HEK293 (cell line): Measurements from ENCODE around the gene CDK9.

Source experiments
- BCL11A ChIP-seq: fragments of 450-650 bp; formaldehyde crosslinking; IDR thresholded peaks from 2 replicates; pipeline ENCODE4 v1.5.1; 2016; ENCODE audit warnings: low read depth, missing biosample characterization, missing genetic modification characterization
- BCL11B ChIP-seq: fragments of 450-650 bp; formaldehyde crosslinking; IDR thresholded peaks from 2 replicates; pipeline ENCODE4 v1.5.1; 2016; ENCODE audit warnings: low read depth, missing biosample characterization, missing genetic modification characterization
- CTCF ChIP-seq: fragments of 450-650 bp; formaldehyde crosslinking; IDR thresholded peaks from 2 replicates; pipeline ENCODE4 v1.5.1; 2016; ENCODE audit warnings: missing biosample characterization, missing genetic modification characterization
- KLF16 ChIP-seq: fragments of 450-650 bp; formaldehyde crosslinking; IDR thresholded peaks from 2 replicates; pipeline ENCODE4 v1.5.1; 2017; ENCODE audit warnings: missing biosample characterization, missing genetic modification characterization
- OSR2 ChIP-seq: fragments of 450-650 bp; formaldehyde crosslinking; IDR thresholded peaks from 2 replicates; pipeline ENCODE4 v1.5.1; 2016; ENCODE audit warnings: missing biosample characterization, missing genetic modification characterization
- RBAK ChIP-seq: fragments of 450-650 bp; formaldehyde crosslinking; IDR thresholded peaks from 2 replicates; pipeline ENCODE4 v1.5.1; 2016; ENCODE audit warnings: missing biosample characterization, missing genetic modification characterization
- ZBTB7A ChIP-seq: fragments of 450-650 bp; formaldehyde crosslinking; IDR thresholded peaks from 2 replicates; pipeline ENCODE4 v1.5.1; 2016; ENCODE audit warnings: low read depth, missing biosample characterization, missing genetic modification characterization
- ZNF274 ChIP-seq, 2 experiments: fragments of 200-500 bp in 1 of 2; fragments of 450-650 bp in 1 of 2; sonication (Bioruptor generic) in 1 of 2; formaldehyde crosslinking in 1 of 2; IDR thresholded peaks; 2 replicates each; pipeline versions ENCODE4 v1.5.1 to v1.6.1; 2014 to 2016; ENCODE audit warnings: borderline replicate concordance in 1 of 2, inconsistent platforms in 1 of 2, low read length in 1 of 2, missing biosample characterization in 1 of 2, missing genetic modification characterization in 1 of 2
- ZNF302 ChIP-seq: fragments of 450-650 bp; formaldehyde crosslinking; IDR thresholded peaks from 2 replicates; pipeline ENCODE4 v1.5.1; 2016; ENCODE audit warnings: missing biosample characterization, missing genetic modification characterization, low read depth
- ZNF639 ChIP-seq: fragments of 450-650 bp; formaldehyde crosslinking; IDR thresholded peaks from 2 replicates; pipeline ENCODE4 v1.5.1; 2016; ENCODE audit warnings: missing biosample characterization, missing genetic modification characterization
- ZSCAN4 ChIP-seq: fragments of 450-650 bp; formaldehyde crosslinking; IDR thresholded peaks from 2 replicates; pipeline ENCODE4 v1.5.1; 2017; ENCODE audit warnings: missing biosample characterization, missing genetic modification characterization

GRCh38 chr9:127813686-127814226, 27.9 kb downstream of the CDK9 start:
- TF ChIP-seq OSR2 (tag by site-specific recombination) = no peak
- no peak for TF ChIP-seq ZBTB7A (tag by site-specific recombination)
- no peak for TF ChIP-seq ZNF639 (tag by site-specific recombination)
- TF ChIP-seq BCL11B (tag by site-specific recombination) = no peak
- no peak for TF ChIP-seq CTCF
- no peak for TF ChIP-seq BCL11A
- no peak for TF ChIP-seq ZSCAN4 (tag by site-specific recombination)
- TF ChIP-seq KLF16 (tag by site-specific recombination) = no peak
- TF ChIP-seq ZNF274 (IDR thresholded peaks at IDR 0.05; ENCODE audit: low read length) = no peak
- no peak for TF ChIP-seq ZNF274 (tag by site-specific recombination; IDR thresholded peaks at IDR 0.05; ENCODE audit: borderline replicate concordance)
- no peak for TF ChIP-seq ZNF302
- TF ChIP-seq RBAK (tag by site-specific recombination) = no peak
